SKM-1 (cell line): Measurements from ENCODE around the gene TUBB2B.
"Not testable (repeated sequence)": the region's sequence is repeated elsewhere in the genome, so short reads cannot be mapped to it uniquely, and the experiment has no call there.

ENCODE experiments used
- DNase-seq: peaks from one replicate; lab custom pipeline; 2025; ENCODE audit not compliant: unreplicated experiment; lab: John Stamatoyannopoulos, UW

Gene TUBB2B

GRCh38 chr6:3212261-3212660 is 15.2 kb downstream of the TUBB2B start:
- no peak for DNase-seq

GRCh38 chr6:3211681-3212080 is 15.8 kb downstream of the TUBB2B start:
- DNase-seq, result no peak

- DNase-seq, result no peak
Measured at GRCh38 chr6:3210024-3210610, 17.3 kb downstream of the TUBB2B start.

- DNase-seq, result no peak
Measured at GRCh38 chr6:3209114-3210023, 18.1 kb downstream of the TUBB2B start.

GRCh38 chr6:3208775-3209113 is 18.7 kb downstream of the TUBB2B start:
- no peak for DNase-seq

GRCh38 chr6:3208098-3208774 is 19.2 kb downstream of the TUBB2B start:
- no peak for DNase-seq

GRCh38 chr6:3206339-3207015 is 21.0 kb downstream of the TUBB2B start:
- no peak for DNase-seq

GRCh38 chr6:3205913-3206312 is 21.5 kb downstream of the TUBB2B start:
- DNase-seq, result no peak

GRCh38 chr6:3204921-3205320 is 22.5 kb downstream of the TUBB2B start:
- no peak for DNase-seq

- no peak for DNase-seq
Measured at GRCh38 chr6:3202999-3203696, 24.3 kb downstream of the TUBB2B start.

- DNase-seq, result no peak
Measured at GRCh38 chr6:3201388-3201787, 26.1 kb downstream of the TUBB2B start.

GRCh38 chr6:3200682-3201081 is 26.8 kb downstream of the TUBB2B start:
- DNase-seq, result no peak

- no peak for DNase-seq
Measured at GRCh38 chr6:3199382-3199781, 28.1 kb downstream of the TUBB2B start.

GRCh38 chr6:3197734-3198133 is 29.7 kb downstream of the TUBB2B start:
- not testable (repeated sequence) for DNase-seq

GRCh38 chr6:3196770-3197169 is 30.7 kb downstream of the TUBB2B start:
- DNase-seq, result no peak

- no peak for DNase-seq
Measured at GRCh38 chr6:3195695-3196497, 31.6 kb downstream of the TUBB2B start.

GRCh38 chr6:3195420-3195694 is 32.1 kb downstream of the TUBB2B start:
- DNase-seq, result no peak

GRCh38 chr6:3194535-3195419 is 32.7 kb downstream of the TUBB2B start:
- no peak for DNase-seq

- no peak for DNase-seq
Measured at GRCh38 chr6:3193102-3193849, 34.2 kb downstream of the TUBB2B start.
